ENCODE measurements around the gene DNAJC4. TPM values are rescaled to one million over a fixed set of nuclear protein-coding genes. Genes with fewer than 3 reads are reported as not detected.

DNAJC4 gene
- total RNA-seq, 2 donors from 2014 or later: 39.9 to 50.3 TPM

DNA sequence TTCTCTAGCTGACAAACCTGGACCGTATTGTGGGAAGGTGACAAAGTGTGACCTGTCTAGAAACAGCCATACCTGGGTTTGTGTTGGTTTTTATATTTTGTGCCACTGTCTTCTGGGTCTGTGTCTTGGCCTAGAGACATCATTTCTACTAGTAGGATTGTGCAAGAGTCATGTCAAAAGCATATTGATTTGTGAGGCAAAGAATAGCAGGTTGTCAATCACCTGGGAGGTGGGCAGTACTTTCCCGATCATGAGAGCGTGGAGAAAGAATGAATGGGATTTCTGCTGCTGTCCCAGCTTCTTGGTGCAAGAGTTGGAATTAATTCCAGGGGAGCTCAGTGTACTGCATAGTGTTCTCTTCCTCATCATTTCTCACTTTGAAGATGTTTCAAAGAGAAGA is 28.8 kb upstream of the DNAJC4 start:
- DNase-seq: no peak
- TF ChIP-seq CTCF (IDR thresholded peaks at IDR 0.05): no peak
- intact Hi-C loops (cut with DNase I): loop anchor here (5.0 kb wide), 1 partner anchor 101 kb away; the partner anchor contains the start of gene CATSPERZ
- Histone ChIP-seq H3K36me3 (peaks cover 39% of the 10 kb centered on the region), H3K9me3 (no peaks in the 10 kb centered on the region), H3K4me3 (no peak overlapping the region), H3K27me3 (no peaks in the 10 kb centered on the region), H3K27ac (no peak overlapping the region), H3K4me1 (peaks cover 15% of the 10 kb centered on the region), H3K9ac (ENCODE audit: low read depth in 2 of 2, low read length in 2 of 2) (no peak overlapping the region)

GRCh38 chr11:64202992-64203391 is 27.4 kb upstream of the DNAJC4 start:
- H3K36me3 ChIP-seq: peaks cover 27% of the 10 kb centered on the region

DNA sequence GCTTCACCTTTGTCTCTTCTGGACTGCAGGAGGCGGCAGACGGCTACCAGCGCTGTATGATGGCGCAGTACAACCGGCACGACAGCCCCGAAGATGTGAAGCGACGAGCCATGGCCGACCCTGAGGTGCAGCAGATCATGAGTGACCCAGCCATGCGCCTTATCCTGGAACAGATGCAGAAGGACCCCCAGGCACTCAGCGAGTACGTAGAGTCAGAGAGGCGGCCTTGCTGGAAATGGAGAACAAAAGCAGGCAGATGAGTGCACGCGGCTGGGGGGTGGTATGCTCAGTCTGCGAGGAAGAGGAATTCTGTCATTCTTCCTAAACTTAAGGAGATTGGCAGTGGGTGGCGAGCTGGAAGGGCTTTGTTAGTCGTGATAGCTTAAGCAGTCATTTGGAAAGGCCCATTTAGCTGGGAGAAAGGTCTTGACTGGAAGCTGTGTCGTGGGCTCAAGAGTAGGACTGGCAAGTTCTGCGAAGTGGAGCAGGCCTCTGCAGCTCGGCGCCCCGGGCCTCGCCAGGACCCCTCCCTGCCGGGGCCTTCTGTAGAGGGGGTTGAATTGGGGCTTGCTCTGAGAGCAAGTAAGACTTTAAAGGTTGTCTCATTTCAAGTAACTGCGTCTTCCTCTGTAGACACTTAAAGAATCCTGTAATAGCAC is 26.8 kb upstream of the DNAJC4 start:
- TF ChIP-seq CTCF (IDR thresholded peaks at IDR 0.05): no peak
- H3K27me3 ChIP-seq: no peaks in the 10 kb centered on the region
- H3K4me3 ChIP-seq: no peak overlapping the region
- no peak for DNase-seq
- H3K4me1 ChIP-seq: peaks cover 17% of the 10 kb centered on the region
- intact Hi-C loops (cut with DNase I): loop anchor here (5.0 kb wide), 1 partner anchor 99 kb away; the partner anchor contains the start of gene CATSPERZ
- H3K9ac ChIP-seq (ENCODE audit: low read depth in 2 of 2, low read length in 2 of 2): no peak overlapping the region
- no peaks in the 10 kb centered on the region for H3K9me3 ChIP-seq
- H3K36me3 ChIP-seq: peaks cover 27% of the 10 kb centered on the region
- H3K27ac ChIP-seq: no peak overlapping the region

More at GRCh38 chr11:64202992-64203391, 27.4 kb upstream of the DNAJC4 start:
- H3K27me3 ChIP-seq: no peaks in the 10 kb centered on the region
- H3K4me3 ChIP-seq: no peak overlapping the region
- peaks cover 17% of the 10 kb centered on the region for H3K4me1 ChIP-seq
- no peaks in the 10 kb centered on the region for H3K9me3 ChIP-seq
- no peak for TF ChIP-seq CTCF (IDR thresholded peaks at IDR 0.05)
- no peak overlapping the region for H3K27ac ChIP-seq
- no peak for DNase-seq
- H3K9ac ChIP-seq (ENCODE audit: low read depth in 2 of 2, low read length in 2 of 2): no peak overlapping the region
- intact Hi-C loops (cut with DNase I): loop anchor here (5.0 kb wide), 1 partner anchor 99 kb away; the partner anchor contains the start of gene CATSPERZ

DNA sequence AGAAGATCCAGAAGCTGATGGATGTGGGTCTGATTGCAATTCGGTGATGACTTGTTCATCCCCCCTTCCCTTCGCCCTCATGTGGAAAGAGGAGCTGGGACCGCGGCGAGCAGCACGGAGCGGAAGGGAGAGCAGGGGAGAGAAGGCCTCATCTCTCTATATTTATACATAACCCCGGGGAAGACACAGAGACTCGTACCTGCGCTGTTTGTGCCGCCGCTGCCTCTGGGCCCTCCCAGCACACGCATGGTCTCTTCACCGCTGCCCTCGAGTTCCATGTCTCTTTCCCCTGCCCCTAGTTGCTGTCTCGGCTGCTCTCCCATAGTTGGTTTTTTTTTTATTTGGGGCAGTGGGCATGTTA is 26.3 kb upstream of the DNAJC4 start:
- DNase-seq: no peak
- no peak overlapping the region for H3K9ac ChIP-seq (ENCODE audit: low read depth in 2 of 2, low read length in 2 of 2)
- H3K4me3 ChIP-seq: no peak overlapping the region
- no peaks in the 10 kb centered on the region for H3K9me3 ChIP-seq
- H3K4me1 ChIP-seq: peaks cover 17% of the 10 kb centered on the region
- no peak for TF ChIP-seq CTCF (IDR thresholded peaks at IDR 0.05)
- H3K27me3 ChIP-seq: no peaks in the 10 kb centered on the region
- peaks cover 27% of the 10 kb centered on the region for H3K36me3 ChIP-seq
- intact Hi-C loops (cut with DNase I): loop anchor here (5.0 kb wide), 1 partner anchor 98 kb away; the partner anchor contains the start of gene CATSPERZ
- no peak overlapping the region for H3K27ac ChIP-seq

- Histone ChIP-seq H3K27ac (peak overlapping the region; percentile 85), H3K4me1 (peaks cover 17% of the 10 kb centered on the region), H3K36me3 (peaks cover 27% of the 10 kb centered on the region), H3K9me3 (no peaks in the 10 kb centered on the region), H3K4me3 (no peak overlapping the region), H3K9ac (ENCODE audit: low read depth in 2 of 2, low read length in 2 of 2) (no peak overlapping the region), H3K27me3 (no peaks in the 10 kb centered on the region)
- peak; percentile 92 for DNase-seq
- TF ChIP-seq CTCF (IDR thresholded peaks at IDR 0.05): peak; percentile 74
- intact Hi-C loops (cut with DNase I): loop anchor here (5.0 kb wide), 1 partner anchor 98 kb away; the partner anchor contains the start of gene CATSPERZ
Measured at GRCh38 chr11:64204464-64204989, 25.8 kb upstream of the DNAJC4 start.
